C1 segment of cervical spinal cord (tissue), 14 donors: ENCODE measurements around the gene RMDN2.
A peak's percentile ranks its signal among the peaks of the same experiment; 100 is the strongest.
"Not testable (repeated sequence)": the region's sequence is repeated elsewhere in the genome, so short reads cannot be mapped to it uniquely, and the experiment has no call there.

Source experiments
- DNase-seq, 14 donors: peaks; one replicate each; lab custom pipeline; 2025; lab: John Stamatoyannopoulos, UW

RMDN2 gene

DNA sequence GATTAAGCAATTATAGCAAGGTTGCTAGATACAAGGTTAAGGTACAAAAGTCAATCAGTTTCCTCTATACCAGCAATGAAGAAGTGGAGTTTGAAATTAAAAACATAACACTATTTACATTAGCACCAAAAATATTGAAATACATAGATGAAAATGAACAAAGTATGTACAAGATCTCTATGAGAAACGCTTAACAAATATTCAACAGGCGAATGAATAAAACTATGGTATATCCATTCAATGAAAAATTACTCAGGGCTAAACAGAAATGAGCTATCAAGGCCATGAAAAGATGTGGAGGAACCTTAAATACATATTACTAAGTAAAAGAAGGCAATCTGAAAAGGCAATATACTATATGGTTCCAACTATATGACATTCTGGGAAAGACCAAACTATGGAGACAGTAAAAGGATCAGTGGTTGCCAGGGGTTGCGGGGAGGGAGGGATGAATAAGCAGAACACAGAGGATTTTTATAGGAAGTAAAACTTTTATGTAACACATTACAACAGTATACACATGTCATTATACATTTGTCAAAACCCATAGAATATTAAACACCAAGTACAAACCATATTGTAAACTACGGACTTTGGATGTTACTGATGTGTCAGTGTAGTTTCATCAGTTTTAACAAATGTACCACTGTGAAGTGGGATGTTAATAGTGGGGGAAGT is 62.1 kb downstream of the RMDN2 start:
- no peak for DNase-seq

DNA sequence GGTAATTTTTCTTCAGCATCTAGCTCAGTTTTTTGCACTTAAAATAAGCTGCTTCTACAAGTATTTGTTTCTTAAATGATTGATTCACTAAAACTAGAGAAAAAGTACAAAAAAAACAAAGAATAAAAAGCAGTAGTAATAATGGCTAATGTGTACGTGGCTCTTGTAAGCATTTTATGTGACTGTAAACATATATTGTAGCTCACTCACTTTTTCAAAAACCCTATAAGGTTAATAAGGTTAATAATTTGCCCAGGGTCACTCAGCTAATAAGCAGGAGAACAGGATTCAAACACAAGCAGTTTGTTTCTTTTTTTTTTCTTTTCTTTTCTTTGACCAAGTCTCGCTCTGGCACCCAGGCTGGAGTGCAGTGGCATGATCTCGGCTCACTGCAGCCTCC is 67.5 kb downstream of the RMDN2 start:
- no peak for DNase-seq

DNA sequence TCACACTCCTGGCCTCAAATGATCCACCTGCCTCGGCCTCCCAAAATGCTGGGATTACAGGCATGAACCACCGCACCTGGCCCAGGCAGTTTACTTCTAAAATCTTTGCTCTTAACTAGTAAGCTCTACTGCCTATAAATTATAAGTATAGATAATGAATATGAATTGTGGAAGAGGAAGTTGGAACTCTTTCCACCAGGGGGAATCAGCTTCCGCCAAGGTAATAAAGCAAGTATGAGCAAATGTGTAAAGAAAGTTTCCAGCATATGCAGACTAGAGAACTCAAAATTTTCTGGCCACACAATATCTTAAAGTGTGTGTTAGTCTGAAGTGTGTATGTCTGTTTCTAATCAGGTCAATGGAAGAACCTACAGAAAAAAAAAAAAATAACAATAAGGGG is 68.1 kb downstream of the RMDN2 start:
- no peak for DNase-seq

DNA sequence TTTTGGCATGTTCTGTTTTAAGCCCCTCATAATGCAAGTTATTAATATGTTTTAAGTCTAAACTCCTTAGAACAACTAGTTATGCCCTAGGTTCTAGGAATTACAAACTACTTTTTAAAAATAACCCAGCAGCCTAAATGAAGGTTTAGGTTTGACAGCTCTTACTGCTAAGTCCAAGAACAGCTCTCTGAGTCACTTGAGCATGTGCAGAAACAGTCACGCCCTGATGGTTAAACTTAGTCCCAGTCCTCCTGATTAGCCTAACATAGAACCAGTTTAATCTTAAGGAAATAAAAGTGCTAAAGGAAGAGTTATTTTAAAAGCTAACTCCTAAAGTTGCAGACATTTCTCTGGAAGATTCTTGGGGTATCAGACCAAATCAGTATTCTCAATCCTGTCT is 72.5 kb downstream of the RMDN2 start:
- DNase-seq = no peak

DNA sequence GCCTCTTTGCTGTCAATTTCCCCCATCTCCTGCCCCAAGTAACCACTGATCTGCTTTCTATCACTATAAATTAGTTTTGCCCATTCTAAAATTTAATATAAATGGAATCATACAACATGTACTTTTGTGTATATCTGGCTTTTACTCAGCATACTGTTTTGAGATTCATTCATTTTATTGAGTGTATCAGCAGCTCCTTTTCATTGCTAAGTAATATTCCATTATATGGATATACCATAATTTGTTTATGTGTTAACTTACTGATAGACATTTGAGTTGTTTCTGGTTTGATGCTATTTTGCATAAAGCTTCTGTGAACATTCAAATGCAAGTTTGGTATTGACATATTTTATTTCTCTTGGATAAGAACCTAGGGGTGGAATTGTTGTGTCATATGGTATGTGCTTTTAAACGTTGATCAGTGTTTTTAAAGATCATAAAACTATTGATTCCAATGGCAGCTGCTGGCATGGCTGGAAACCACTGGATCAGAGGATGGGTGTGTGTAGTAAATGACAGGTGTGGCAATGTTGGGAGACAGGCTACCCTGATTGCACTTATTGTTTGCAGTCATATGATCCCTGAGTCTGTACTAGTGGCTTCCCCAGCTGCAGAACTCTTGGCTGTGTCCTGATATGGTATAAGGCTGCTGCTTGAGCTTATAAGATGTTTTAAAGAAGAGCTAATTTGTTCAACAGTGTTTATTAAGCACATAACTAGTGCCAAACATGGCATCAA is 75.6 kb downstream of the RMDN2 start:
- DNase-seq = no peak

DNA sequence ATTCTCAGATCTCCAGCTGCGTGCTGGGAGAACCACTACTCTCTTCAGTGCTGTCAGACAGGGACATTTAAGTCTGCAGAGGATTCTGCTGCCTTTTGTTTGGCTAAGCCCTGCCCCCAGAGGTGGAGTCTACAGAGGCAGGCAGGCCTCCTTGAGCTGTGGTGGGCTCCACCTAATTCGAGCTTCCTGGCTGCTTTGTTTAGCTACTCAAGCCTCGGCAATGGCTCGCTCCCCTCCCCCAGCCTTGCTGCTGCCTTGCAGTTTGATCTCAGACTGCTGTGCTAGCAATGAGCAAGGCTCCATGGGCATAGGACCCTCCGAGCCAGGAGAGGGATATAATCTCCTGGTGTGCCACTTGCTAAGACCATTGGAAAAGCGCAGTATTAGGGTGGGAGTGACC is 85.1 kb downstream of the RMDN2 start:
- not testable (repeated sequence) for DNase-seq

DNA sequence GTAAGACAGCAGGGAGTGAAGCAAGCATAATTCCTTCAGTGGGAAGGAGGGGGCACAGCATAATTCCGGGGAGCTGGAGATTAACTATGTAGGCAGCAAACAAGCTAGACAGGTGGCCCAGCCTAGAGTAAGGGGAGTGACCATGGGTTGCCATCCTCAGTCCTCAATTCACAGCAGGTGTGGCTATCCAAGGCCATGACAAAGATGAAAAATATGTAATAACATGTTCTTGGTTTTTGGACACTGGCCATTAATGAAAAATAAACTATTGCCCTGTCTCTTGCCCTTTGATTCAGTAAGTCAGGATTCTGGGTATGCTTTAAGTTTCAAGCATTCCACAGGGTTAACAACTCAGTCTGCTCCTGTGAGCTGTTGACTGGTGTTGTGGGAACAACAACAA is 85.9 kb downstream of the RMDN2 start:
- no peak for DNase-seq

DNA sequence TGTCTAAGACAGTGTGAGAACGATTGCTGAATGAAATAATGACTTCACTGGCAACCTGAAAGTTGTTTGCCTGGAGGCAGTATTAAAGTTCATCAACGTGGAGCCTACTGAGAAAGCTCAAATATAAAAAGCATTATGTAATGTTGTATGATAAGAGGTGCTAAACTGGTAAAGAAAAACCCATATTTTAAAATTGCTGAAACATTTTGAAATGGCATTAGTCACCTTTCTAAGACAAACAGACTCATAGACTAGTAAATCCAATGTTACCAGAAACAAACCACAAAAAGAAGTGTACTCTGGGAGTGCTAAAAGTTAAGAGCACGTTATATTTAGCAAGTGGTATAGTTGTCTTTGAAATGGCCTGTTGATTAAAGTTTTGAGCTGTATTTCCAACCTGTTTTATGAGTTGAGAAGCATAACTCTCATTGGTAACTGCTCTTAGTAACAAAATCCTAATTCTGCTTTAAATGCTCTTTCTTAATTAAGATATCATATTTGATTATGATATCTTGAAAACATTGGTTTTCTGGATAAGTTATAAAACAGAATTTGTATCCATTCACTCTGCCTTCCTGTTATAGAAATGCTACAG is 88.2 kb downstream of the RMDN2 start:
- DNase-seq = no peak

DNA sequence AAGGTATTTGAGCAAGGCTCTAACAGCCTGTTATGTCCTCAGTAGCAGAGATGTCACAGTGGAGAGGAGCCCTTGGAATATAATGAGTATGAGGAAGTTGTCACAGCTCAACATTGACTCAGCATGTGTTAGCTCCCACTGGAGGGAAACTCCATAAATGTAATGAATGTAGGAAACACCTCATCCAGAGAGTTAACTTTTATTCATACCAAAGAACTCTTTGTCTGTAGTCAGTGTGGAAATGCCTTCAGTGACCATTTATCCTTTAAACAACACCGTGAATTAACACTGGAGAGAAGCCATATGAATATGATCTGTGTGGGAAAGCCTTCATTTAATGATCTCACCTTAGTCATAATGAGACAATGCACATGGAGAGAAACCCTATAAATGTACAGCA is 91.1 kb downstream of the RMDN2 start:
- no peak for DNase-seq

DNA sequence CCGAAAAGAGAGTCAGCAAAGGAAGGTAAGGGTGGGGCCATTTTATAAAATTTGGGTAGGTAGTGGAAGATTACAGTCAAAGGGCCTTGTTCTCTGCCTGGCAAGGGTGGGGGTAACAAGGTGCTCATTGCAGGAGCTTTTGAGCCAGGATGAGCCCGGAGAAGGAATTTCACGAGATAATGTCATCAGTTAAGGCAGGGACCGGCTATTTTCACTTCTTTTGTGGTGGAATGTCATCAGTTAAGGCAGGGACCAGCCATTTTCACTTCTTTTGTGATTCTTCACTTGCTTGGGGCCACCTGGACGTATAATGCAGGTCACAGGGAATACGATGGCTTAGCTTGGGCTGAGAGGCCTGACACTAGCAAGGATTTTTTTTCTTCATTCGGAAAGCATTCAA is 92.7 kb downstream of the RMDN2 start:
- DNase-seq = no peak

DNA sequence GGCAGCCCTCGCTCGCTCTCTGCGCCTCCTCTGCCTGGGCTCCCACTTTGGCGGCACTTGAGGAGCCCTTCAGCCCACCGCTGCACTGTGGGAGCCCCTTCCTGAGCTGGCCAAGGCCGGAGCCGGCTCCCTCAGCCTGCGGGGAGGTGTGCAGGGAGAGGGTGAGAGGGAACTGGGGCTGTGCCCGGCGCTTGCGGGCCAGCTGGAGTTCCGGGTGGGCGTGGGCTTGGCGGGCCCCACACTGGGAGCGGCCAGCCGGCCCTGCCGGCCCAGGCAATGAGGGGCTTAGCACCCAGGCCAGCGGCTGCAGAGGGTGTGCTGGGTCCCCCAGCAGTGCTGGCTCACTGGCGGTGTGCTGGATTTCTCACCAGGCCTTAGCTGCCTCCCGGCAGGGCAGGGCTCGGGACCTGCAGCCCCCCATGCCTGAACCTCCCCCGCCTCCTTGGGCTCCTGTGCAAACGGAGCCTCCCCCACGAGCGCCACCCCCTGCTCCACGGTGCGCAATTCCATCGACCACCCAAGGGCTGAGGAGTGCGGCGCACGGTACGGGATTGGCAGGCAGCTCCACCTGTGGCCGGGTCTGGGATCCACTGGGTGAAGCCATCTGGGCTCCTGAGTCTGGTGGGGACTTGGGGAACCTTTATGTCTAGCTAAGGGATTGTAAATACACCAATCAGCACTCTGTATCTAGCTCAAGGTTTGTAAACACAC is 95.4 kb downstream of the RMDN2 start:
- DNase-seq = not testable (repeated sequence)

DNA sequence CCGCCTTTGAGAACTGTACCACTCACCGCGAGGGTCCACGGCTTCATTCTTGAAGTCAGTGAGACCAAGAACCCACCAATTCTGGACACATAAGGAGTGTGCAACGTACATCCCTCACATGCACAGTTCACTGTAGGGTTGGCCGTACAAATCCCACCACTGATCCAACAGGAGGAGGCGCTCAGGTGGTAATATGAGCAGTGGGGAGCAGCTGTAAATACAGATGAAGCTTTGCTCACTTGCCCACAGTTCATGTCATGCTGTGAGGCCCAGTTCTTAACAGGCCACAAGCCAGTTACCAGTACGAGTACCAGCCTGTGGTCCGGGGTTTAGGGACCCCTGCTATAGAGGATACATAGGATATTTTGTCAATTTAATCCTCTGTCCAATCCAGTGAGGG is 96.5 kb downstream of the RMDN2 start:
- DNase-seq = no peak

DNA sequence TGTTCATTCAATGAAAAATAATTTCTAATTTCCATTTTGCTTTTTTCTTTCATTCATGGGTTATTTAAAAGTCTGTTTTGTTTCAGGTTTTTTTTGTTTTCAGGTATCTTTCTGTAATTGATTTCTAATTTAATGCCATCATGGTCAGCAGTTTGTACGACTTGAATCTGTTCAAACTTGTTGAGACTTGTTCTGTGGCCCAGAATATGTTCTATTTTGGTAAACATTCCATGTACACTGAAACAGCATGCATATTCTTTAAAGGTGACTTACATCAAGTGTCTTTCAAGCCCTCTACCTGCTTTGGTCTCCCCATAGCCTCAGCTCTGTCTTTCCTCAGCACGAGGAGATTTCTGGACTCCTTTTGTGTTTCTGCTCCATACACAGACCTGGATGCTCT is 101.8 kb downstream of the RMDN2 start:
- no peak for DNase-seq

DNA sequence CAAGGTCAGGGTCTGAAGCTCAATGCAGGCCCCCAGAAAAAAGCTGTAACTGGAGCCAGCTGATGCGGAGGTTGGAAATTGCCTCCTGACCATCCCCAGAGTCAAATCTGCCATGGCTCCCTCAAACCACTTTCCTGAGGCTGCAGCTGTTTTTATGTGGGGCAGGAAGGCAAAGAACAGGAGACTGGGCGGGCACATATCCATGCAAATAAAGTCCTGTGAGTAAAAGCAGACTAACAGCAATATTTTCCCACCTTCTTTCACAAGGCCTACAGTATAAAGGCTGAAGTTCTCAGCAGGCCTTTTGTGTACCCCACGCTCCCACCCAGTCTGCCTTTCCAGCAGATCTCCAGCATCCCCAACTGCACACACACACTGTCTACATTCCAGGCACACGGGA is 103.7 kb downstream of the RMDN2 start:
- DNase-seq = no peak

DNA sequence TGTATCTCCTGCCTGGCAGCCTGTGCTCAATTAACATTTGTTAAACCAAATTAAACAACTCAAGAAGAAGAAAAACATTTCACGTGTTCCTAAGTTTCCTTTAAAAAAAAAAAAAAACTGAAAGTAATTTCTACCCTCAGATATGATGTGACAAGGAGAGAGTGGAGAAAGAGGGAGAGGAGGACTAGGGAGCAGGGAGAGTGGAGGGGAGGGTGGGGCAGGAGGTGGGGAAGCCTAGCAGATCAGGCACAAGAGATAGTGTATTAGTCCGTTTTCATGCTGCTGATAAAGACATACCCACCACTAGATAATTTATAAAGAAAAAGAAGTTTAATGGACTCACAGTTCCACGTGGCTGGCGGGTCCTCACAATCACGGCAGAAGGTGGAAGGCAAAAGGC is 104.4 kb downstream of the RMDN2 start:
- no peak for DNase-seq

DNA sequence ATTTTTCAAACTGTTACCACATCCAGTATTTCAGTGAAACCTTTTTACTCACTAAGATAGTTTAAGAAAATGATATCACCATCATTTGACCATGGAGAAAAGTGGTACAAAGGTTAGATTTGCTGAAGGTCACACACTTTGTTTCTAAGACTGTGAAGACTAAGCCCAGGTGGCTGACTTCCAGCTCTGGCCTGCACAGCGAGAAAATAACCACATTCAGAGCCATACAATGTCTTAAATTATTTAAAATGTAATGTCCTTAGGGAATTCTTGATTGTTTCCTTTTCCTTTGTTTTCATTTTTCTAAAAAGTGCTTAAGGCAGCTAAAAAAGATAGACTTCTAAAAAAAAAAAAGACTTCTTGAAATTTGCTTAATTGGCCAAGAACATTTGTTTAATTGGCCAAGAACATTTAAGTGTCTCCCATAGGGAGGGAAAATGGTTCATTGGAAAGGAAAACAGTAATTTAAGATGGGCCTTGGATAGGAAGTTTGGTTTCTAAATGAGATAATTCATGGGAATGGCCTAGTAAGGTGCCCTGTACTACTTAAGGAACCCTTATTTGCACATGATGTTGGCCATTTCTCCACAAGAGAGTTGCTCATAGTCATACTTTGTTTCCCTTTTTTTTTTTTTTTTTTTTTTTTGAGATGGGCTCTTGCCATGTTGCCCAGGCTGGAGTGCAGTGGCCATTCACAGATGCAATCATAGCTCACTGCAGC is 105.7 kb downstream of the RMDN2 start:
- no peak for DNase-seq

DNA sequence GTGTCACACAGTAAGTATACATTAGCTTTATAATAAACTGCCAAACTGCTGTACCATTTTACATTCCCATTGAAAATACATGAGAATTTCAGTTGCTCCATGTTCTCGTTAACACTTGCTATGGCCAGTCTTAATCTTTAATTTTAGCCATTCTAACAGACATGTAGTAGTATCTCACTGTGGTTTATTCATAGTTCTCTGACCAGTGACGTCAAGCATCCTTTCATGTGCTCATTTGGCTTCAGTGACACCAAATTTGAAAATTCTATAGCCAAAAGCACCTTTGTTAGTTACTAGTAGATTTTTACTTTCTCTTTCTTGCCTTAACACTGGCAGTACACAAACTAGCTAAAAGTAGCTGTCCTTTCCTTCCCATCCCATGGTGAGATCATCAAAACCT is 107.9 kb downstream of the RMDN2 start:
- no peak for DNase-seq

DNA sequence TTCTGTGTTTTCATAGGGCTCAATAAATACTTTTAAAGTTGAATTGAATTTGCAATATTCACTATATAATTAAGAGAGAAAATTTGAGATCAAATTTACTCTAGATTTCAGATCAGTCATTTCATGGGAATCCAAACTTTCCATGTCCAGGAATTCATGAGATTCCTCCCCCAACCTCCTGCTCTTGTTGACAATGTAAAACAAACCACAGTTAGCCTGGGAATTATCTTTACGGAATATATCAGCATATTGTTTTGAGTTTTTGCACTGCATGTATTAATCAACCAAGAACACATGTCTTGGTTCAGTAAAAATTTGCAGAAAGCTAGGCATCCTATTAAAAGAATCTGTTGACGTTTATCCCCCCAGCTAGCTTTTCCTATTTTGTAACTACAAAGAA is 108.6 kb downstream of the RMDN2 start:
- no peak for DNase-seq

DNA sequence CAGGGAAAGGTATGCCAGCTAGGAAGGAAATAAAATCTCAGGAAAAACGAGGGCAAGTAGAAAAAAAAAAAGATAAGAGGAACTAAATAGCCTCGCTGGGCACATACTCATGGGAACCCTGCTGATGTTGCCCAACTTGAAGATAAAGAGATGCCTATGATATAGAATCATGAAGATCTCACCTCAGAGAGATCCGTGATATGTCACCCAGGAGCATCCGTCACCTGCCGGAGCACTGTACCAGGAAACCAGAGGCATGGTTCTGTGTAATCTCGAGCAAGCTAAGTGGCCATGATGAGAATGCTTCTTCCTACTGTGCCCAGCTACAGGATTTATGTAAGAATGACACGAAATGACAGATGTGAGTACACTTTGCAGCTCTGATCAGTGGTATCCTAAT is 110.9 kb downstream of the RMDN2 start:
- no peak for DNase-seq

DNA sequence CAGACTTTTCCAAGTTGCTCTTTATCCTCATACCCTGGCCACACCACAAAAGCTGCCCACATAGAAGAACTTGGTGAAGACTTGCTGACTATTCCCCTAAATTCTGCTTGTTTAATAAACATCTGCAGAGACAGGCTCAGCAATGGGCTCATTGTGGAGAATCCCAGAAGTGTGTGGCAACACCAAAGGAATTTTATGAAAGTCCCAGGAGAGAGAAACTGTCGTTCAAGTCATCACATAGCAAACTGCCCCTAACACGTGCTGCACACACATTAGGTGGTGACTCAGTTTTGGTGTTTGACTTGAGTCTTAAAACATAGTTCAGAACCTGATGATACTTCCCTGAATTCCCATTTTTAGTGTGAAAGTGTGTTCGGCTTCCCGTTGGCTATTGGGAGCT is 112.2 kb downstream of the RMDN2 start:
- no peak for DNase-seq

DNA sequence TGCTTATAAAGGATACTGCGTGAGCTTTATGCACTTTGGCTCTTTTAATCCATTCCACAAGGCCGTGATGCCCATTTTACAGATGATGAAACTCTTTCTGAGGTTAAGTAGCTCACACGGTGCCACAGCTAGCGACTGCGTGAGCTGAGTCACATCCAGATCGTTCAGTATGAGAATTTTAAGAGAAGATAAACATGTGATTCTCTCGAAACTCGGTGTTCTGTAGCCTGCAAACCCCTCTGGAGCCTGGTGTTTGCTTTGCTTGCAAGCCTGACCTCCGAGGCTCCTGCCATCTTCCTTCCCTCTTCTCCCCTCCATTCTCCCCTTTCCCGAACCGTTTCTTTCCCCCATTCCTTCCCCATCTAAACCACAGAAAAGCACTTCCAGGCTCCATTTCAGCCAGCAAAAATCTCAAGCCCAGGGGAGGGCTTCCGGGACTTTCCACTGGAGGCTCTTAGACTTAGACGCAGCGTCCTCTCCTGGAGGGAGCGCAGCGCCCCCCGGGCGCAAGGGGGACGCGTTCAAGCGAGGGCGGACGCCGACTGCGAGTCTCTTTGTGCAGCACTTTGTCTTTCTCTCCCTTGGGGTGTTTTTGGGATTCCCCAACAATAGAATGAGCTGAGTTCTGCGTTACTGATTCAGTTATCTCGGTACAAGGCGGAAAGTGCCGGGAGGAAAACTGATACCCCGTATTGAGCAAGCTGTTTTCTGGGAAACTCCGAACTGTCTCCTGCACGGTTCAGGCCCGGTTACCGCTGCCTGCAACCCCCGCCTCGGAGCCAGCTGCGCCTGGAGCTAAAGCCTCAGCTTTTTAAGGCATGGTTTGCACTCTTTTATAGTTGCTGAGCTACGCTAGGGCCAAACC is 112.9 kb downstream of the RMDN2 start:
- peak in 4 of 14 donors; percentile 9 to 45 (median 26) for DNase-seq
